Measurements from ENCODE around the gene ERCC6L2.

DNA sequence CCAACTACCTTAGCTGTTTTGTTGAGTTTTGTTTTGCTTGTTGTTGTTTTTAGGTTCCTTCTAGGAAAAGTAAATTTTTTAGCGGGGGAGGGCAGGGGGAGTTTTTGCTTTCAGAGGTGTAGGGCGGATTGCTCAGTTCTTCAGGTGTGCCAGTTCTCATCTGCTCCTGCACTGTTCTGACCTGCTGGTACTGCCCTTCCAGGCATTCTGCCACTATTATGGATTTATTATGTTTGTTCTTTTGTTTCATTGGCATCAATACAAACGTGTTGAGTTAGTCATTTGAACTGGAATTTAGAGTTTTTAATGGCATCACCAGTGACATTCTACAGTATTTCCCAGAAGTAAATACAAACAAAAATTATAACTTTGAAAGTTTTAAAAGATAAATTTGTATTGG is 26.0 kb downstream of the ERCC6L2 start:
- TF ChIP-seq CTCF (IDR thresholded peaks at IDR 0.05; ENCODE audit: low read depth, low read length, poor library complexity, severe bottlenecking): no peak
- no peak for TF ChIP-seq EZH2phosphoT487 (IDR thresholded peaks at IDR 0.05; ENCODE audit: borderline replicate concordance, low read length)

All from DOHH2 (cell line).